Measurements from ENCODE around the gene GP9.

DNA sequence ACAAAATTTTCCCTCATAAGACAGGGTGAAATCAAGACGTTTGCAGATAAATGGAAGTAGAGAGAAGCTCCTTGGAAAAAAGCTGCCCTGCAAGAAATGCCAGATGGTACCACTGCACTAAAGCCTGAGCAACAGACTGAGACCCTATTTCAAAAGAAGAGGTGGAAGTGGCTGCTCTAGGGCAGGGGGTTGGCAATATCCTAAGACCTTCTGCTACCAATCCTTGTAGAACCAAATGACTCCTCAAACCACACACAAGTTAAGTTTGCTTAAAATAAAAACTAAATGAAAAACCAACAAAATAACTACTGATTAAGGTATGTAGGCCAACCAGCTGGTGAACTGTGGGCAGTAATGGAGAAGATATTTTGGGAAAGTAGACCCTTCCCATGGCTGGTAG lies 39.7 kb downstream of the GP9 start:
- TF ChIP-seq, protein P1, sequence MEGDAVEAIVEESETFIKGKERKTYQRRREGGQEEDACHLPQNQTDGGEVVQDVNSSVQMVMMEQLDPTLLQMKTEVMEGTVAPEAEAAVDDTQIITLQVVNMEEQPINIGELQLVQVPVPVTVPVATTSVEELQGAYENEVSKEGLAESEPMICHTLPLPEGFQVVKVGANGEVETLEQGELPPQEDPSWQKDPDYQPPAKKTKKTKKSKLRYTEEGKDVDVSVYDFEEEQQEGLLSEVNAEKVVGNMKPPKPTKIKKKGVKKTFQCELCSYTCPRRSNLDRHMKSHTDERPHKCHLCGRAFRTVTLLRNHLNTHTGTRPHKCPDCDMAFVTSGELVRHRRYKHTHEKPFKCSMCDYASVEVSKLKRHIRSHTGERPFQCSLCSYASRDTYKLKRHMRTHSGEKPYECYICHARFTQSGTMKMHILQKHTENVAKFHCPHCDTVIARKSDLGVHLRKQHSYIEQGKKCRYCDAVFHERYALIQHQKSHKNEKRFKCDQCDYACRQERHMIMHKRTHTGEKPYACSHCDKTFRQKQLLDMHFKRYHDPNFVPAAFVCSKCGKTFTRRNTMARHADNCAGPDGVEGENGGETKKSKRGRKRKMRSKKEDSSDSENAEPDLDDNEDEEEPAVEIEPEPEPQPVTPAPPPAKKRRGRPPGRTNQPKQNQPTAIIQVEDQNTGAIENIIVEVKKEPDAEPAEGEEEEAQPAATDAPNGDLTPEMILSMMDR (conservative IDR thresholded peaks at IDR 0.05; ENCODE audit: low read length), result no peak
- no peak for TF ChIP-seq EZH2phosphoT487 (IDR thresholded peaks at IDR 0.05; ENCODE audit: borderline replicate concordance, low read depth, low read length)
